OCI-LY7 (cell line): ENCODE results near the gene SLC16A12. TPM values are rescaled to one million over a fixed set of nuclear protein-coding genes. Genes with fewer than 3 reads are reported as not detected.

ENCODE experiments used
- BruUV-seq: library from RNA; stranded (reverse); fragments of 400-500 nt; replicated peaks from 2 replicates; lab custom pipeline; 2021; lab: Mats Ljungman, UMichigan
- CTCF ChIA-PET: fragments of 300-600 bp; sonication (Branson Sonifier 250); formaldehyde crosslinking; loops from one replicate; lab custom pipeline; 2022; ENCODE audit warnings: antibody characterized with exemption; ENCODE audit not compliant: unreplicated experiment; lab: Charles Lee
- POLR2A ChIA-PET: fragments of 300-600 bp; sonication (Branson Sonifier 250); formaldehyde crosslinking; loops from one replicate; lab custom pipeline; 2022; ENCODE audit warnings: antibody characterized with exemption; lab: Charles Lee
- DNase-seq: peaks from one replicate; pipeline ENCODE4 v3.0.0-alpha.2; 2015; ENCODE audit warnings: low spot score
- H2AFZ ChIP-seq: fragments of 200-600 bp; sonication (generic), shearing (Covaris generic); 2 replicates; pipeline ENCODE4 v1.6.1; 2014; ENCODE audit warnings: mild to moderate bottlenecking, antibody characterized with exemption, low read length, moderate library complexity
- H3K27ac ChIP-seq: fragments of 200-600 bp; sonication (generic); 2 replicates; pipeline ENCODE4 v1.5.1; 2014; ENCODE audit warnings: mixed run types, low read depth, mild to moderate bottlenecking, moderate library complexity, low read length, inconsistent platforms; ENCODE audit not compliant: poor library complexity, severe bottlenecking
- H3K36me3 ChIP-seq: fragments of 200-600 bp; sonication (generic); 2 replicates; pipeline ENCODE4 v1.6.1; 2014; ENCODE audit warnings: mild to moderate bottlenecking, antibody characterized with exemption, low read length, moderate library complexity, mixed read lengths; ENCODE audit not compliant: insufficient read depth
- H3K4me1 ChIP-seq: fragments of 200-600 bp; sonication (generic); 2 replicates; pipeline ENCODE4 v1.5.1; 2014; ENCODE audit warnings: mild to moderate bottlenecking, low read length; ENCODE audit not compliant: insufficient read depth, poor library complexity, severe bottlenecking
- H3K4me2 ChIP-seq: fragments of 200-600 bp; sonication (generic); 2 replicates; pipeline ENCODE4 v1.6.1; 2014; ENCODE audit warnings: mild to moderate bottlenecking, low read length
- H3K4me3 ChIP-seq: fragments of 200-600 bp; sonication (generic); 2 replicates; pipeline ENCODE4 v1.5.1; 2014; ENCODE audit warnings: mild to moderate bottlenecking, low read depth, low read length; ENCODE audit not compliant: poor library complexity, severe bottlenecking
- H3K79me2 ChIP-seq: fragments of 200-600 bp; sonication (generic); 2 replicates; pipeline ENCODE4 v1.6.1; 2016; ENCODE audit warnings: low read depth, mild to moderate bottlenecking, low read length, moderate library complexity, mixed read lengths; ENCODE audit not compliant: insufficient read depth
- H3K9me2 ChIP-seq: fragments of 200-600 bp; sonication (generic); 2 replicates; pipeline ENCODE4 v1.6.1; 2016; ENCODE audit warnings: mild to moderate bottlenecking, low read length, mixed read lengths; ENCODE audit not compliant: insufficient read depth
- H3K9me3 ChIP-seq: fragments of 200-600 bp; sonication (generic); 2 replicates; pipeline ENCODE4 v1.6.1; 2014; ENCODE audit warnings: mild to moderate bottlenecking, mixed run types, low read length, mixed read lengths
- H4K20me1 ChIP-seq: fragments of 200-600 bp; sonication (generic); 2 replicates; pipeline ENCODE4 v1.6.1; 2014; ENCODE audit warnings: mild to moderate bottlenecking, antibody characterized with exemption, low read length, moderate library complexity, mixed read lengths; ENCODE audit not compliant: insufficient read depth
- EZH2phosphoT487 ChIP-seq: fragments of 200-600 bp; sonication (generic); IDR thresholded peaks from 2 replicates; pipeline ENCODE4 v1.6.1; 2018; ENCODE audit warnings: low read depth, borderline replicate concordance, mild to moderate bottlenecking, mixed run types, antibody characterized with exemption, low read length, moderate library complexity, mixed read lengths
- intact Hi-C: fragments of 100-400 bp; cut with micrococcal nuclease; formaldehyde crosslinking; loops from one replicate; pipeline ENCODE4 v1.10.0; 2022; ENCODE audit not compliant: unreplicated experiment
- total RNA-seq, 2 experiments: library from RNA; depleted of rRNA in 1 of 2; stranded (reverse); fragments of >200 nt in 1 of 2; shearing (Covaris generic) in 1 of 2; gene quantifications; 2 replicates each; pipeline ENCODE4 v1.2.3, GENCODE V29; 2014 to 2022
- TF ChIP-seq, protein P1 (sequence below): fragments of 200-600 bp; sonication (generic); conservative IDR thresholded peaks from 2 replicates; pipeline ENCODE4 v1.5.1; 2014; ENCODE audit warnings: mild to moderate bottlenecking, antibody characterized with exemption, low read length, moderate library complexity, mixed read lengths

The SLC16A12 gene
- total RNA-seq, 2 experiments from 2014 or later: not detected

DNA sequence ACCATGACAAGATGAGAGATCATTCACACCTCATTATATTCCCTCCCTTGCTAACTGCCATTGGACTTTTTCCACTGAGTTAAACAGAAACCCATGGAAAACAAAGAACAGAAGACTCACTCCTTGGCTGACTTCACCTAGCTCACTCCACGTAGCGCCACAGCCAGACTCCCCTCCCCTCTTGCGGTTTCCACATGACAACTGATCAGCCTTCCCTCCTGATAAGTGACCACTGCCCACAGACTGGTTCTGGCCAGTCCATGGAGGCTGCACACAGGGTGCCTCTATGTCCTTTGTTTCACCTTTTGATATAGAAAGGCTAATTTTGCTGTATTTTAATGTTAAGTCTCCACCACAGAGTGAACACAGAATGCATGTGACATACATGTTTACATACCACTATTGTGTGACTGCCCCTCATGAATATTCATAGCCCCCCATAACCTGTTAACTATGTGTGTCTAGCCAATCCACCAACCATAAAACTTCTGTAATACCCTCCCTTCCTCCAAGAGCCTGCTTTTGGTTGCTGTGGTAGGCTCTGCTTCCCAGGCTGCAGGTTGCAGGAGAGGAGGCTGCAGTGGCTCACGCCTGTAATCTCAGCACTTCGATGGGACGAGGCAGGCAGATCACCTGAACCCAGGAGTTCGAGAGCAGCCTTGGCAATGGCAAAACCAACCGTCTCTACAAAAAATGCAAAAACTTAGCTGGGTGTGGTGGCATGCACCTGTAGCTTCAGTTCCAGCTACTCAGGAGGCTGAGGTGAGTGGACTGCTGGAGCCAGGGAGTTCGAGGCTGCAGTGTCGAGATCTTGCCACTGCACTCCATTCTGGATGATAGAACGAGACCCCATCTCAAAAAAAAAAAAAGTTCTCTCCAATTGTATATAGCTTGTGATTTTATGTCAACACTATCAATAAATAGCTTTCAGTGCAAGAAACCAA, 131.0 kb downstream of the SLC16A12 start:
- TF ChIP-seq, protein P1, sequence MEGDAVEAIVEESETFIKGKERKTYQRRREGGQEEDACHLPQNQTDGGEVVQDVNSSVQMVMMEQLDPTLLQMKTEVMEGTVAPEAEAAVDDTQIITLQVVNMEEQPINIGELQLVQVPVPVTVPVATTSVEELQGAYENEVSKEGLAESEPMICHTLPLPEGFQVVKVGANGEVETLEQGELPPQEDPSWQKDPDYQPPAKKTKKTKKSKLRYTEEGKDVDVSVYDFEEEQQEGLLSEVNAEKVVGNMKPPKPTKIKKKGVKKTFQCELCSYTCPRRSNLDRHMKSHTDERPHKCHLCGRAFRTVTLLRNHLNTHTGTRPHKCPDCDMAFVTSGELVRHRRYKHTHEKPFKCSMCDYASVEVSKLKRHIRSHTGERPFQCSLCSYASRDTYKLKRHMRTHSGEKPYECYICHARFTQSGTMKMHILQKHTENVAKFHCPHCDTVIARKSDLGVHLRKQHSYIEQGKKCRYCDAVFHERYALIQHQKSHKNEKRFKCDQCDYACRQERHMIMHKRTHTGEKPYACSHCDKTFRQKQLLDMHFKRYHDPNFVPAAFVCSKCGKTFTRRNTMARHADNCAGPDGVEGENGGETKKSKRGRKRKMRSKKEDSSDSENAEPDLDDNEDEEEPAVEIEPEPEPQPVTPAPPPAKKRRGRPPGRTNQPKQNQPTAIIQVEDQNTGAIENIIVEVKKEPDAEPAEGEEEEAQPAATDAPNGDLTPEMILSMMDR: no peak
- TF ChIP-seq EZH2phosphoT487: no peak
- Histone ChIP-seq H2AFZ (no peak overlapping the region), H3K36me3 (no peaks in the 10 kb centered on the region), H3K9me2 (no peaks in the 10 kb centered on the region), H3K27ac (no peak overlapping the region), H3K4me3 (no peak overlapping the region), H3K4me1 (no peaks in the 10 kb centered on the region), H4K20me1 (no peaks in the 10 kb centered on the region), H3K9me3 (no peaks in the 10 kb centered on the region), H3K4me2 (no peak overlapping the region), H3K79me2 (no peaks in the 10 kb centered on the region)
- intact Hi-C loops: no loop called here
- BruUV-seq: no TSS peak
- ChIA-PET CTCF (no interaction called here), POLR2A (no interaction called here)
- no peak for DNase-seq

DNA sequence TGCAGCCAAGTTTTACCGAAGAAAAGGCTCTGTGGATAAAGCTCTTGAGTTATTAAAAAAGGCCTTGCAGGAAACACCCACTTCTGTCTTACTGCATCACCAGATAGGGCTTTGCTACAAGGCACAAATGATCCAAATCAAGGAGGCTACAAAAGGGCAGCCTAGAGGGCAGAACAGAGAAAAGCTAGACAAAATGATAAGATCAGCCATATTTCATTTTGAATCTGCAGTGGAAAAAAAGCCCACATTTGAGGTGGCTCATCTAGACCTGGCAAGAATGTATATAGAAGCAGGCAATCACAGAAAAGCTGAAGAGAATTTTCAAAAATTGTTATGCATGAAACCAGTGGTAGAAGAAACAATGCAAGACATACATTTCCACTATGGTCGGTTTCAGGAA, 132.4 kb downstream of the SLC16A12 start:
- DNase-seq: no peak
- no peaks in the 10 kb centered on the region for H3K36me3 ChIP-seq
- POLR2A ChIA-PET: interaction anchor here (0.7 kb wide), 1 partner anchor 11 kb away, joined by 3 read pairs; the partner anchor contains the start of gene IFIT1
- no peaks in the 10 kb centered on the region for H4K20me1 ChIP-seq
- CTCF ChIA-PET: no interaction called here
- H2AFZ ChIP-seq: no peak overlapping the region
- H3K27ac ChIP-seq: no peak overlapping the region
- no peak overlapping the region for H3K4me3 ChIP-seq
- intact Hi-C loops: no loop called here
- H3K9me2 ChIP-seq: no peaks in the 10 kb centered on the region
- no peak overlapping the region for H3K4me2 ChIP-seq
- H3K4me1 ChIP-seq: no peaks in the 10 kb centered on the region
- TF ChIP-seq, protein P1: no peak
- no peak for TF ChIP-seq EZH2phosphoT487
- BruUV-seq: no TSS peak
- no peaks in the 10 kb centered on the region for H3K9me3 ChIP-seq
- H3K79me2 ChIP-seq: no peaks in the 10 kb centered on the region

GRCh38 chr10:89399956-89400355, 135.4 kb downstream of the SLC16A12 start:
- no peaks in the 10 kb centered on the region for H3K9me2 ChIP-seq
- POLR2A ChIA-PET: interaction anchor here (0.7 kb wide), 1 partner anchor 9 kb away, joined by 3 read pairs; no protein-coding TSS in a partner anchor

More at GRCh38 chr10:89399956-89400355, 135.4 kb downstream of the SLC16A12 start:
- Histone ChIP-seq H3K79me2 (no peaks in the 10 kb centered on the region), H3K36me3 (no peaks in the 10 kb centered on the region), H3K4me3 (no peak overlapping the region), H3K4me1 (no peaks in the 10 kb centered on the region), H3K9me3 (no peaks in the 10 kb centered on the region), H3K27ac (no peak overlapping the region), H4K20me1 (no peaks in the 10 kb centered on the region), H3K4me2 (no peak overlapping the region), H2AFZ (no peak overlapping the region)
- no peak for TF ChIP-seq EZH2phosphoT487
- TF ChIP-seq, protein P1: no peak
- intact Hi-C loops: no loop called here
- CTCF ChIA-PET: no interaction called here
- no peak for DNase-seq
- BruUV-seq: no TSS peak
